Hepatocyte (in vitro differentiated cells): ENCODE results near the gene DCAF15.

ENCODE experiments used
- CTCF ChIP-seq: fragments of 200-600 bp; sonication (generic); IDR thresholded peaks from 2 replicates; pipeline ENCODE4 v1.5.1; 2016; ENCODE audit warnings: antibody characterized with exemption, mild to moderate bottlenecking; ENCODE audit not compliant: poor library complexity
- EZH2 ChIP-seq: fragments of 200-600 bp; sonication (generic); IDR thresholded peaks from 2 replicates; pipeline ENCODE4 v1.6.1; 2016; ENCODE audit warnings: antibody characterized with exemption, mild to moderate bottlenecking, borderline replicate concordance

GRCh38 chr19:13920940-13921747 is 31.2 kb upstream of the DCAF15 start:
- TF ChIP-seq CTCF (no peak), EZH2 (no peak)
